ENCODE measurements around the gene SFSWAP. TPM values are rescaled to one million over a fixed set of nuclear protein-coding genes. Genes with fewer than 3 reads are reported as not detected.

The SFSWAP gene
- total RNA-seq, 1 donor from 2014 or later = 21.9 TPM

DNA sequence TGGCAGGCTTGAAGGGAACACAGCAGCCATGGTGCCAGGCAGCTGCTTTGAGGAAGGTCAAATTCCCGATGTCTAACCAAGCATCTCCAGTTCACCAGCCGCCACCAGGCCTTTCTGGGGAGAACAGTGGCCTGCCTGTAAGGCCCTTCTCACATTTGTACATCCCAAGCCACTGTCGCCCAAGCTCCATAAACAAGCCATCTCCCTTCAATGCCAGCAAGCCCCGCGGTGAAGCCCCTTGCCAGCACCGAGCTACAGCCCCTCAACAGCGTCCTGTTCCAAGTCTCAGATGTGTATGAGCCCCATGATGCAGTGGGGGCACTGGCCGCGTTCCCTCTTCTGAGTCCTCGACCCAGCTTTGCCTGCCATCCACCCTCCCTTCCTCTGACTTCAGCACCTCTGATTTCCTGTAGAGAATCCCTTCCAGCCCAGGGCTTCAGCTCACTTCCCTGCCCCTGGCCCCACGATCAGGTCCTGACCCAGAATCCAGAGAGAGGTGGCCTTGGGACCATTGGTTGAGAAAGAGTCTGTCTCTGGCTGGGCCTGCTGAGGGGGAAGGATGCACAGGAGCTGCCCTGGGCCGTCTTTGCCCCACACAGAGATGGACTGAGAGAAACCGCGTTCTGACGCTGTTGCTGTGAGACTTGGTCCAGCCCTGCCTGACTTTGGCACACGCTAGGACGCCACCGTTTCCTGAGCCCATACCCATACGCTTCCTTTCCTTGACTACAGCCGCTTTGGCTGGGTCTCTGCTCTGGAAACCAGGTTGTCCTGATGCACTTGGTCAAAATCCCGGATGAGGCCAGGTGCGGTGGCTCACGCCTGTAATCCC, 115.4 kb downstream of the SFSWAP start:
- peaks cover 92% of the 10 kb centered on the region for H3K27me3 ChIP-seq (ENCODE audit: low read depth)

GRCh38 chr12:131827961-131828534, 117.2 kb downstream of the SFSWAP start, which contains the start of gene MMP17:
Gene MMP17 (plus strand): TSS chr12:131828393. CDS start chr12:131828495, 102 bp downstream.
- Histone ChIP-seq H3K36me3 (no peaks in the 10 kb centered on the region), H3K4me3 (peak within 1 kb of the TSS; percentile 68), H3K27me3 (ENCODE audit: low read depth) (peaks cover 92% of the 10 kb centered on the region), H3K27ac (replicated peaks) (no peak within 1 kb of the TSS), H3K9me3 (replicated peaks) (no peaks in the 10 kb centered on the region), H3K4me1 (peaks cover 42% of the 10 kb centered on the region)
- DNase-seq = peak; percentile 61
- TF ChIP-seq, protein P1, sequence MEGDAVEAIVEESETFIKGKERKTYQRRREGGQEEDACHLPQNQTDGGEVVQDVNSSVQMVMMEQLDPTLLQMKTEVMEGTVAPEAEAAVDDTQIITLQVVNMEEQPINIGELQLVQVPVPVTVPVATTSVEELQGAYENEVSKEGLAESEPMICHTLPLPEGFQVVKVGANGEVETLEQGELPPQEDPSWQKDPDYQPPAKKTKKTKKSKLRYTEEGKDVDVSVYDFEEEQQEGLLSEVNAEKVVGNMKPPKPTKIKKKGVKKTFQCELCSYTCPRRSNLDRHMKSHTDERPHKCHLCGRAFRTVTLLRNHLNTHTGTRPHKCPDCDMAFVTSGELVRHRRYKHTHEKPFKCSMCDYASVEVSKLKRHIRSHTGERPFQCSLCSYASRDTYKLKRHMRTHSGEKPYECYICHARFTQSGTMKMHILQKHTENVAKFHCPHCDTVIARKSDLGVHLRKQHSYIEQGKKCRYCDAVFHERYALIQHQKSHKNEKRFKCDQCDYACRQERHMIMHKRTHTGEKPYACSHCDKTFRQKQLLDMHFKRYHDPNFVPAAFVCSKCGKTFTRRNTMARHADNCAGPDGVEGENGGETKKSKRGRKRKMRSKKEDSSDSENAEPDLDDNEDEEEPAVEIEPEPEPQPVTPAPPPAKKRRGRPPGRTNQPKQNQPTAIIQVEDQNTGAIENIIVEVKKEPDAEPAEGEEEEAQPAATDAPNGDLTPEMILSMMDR (IDR thresholded peaks at IDR 0.05; ENCODE audit: borderline replicate concordance) = peak; percentile 29
- intact Hi-C loops (cut with micrococcal nuclease) = no loop called here

More for the DNA sequence above, 115.4 kb downstream of the SFSWAP start:
- H3K4me1 ChIP-seq = peaks cover 35% of the 10 kb centered on the region
- no peak overlapping the region for H3K4me3 ChIP-seq
- TF ChIP-seq, protein P1 (IDR thresholded peaks at IDR 0.05; ENCODE audit: borderline replicate concordance) = no peak
- no peak overlapping the region for H3K27ac ChIP-seq (replicated peaks)
- H3K9me3 ChIP-seq (replicated peaks) = no peaks in the 10 kb centered on the region
- intact Hi-C loops (cut with micrococcal nuclease) = no loop called here
- no peaks in the 10 kb centered on the region for H3K36me3 ChIP-seq
- no peak for DNase-seq

- TF ChIP-seq, protein P1 (IDR thresholded peaks at IDR 0.05; ENCODE audit: borderline replicate concordance) = no peak
- peaks cover 92% of the 10 kb centered on the region for H3K27me3 ChIP-seq (ENCODE audit: low read depth)
- no peak for DNase-seq
- intact Hi-C loops (cut with micrococcal nuclease) = no loop called here
- H3K27ac ChIP-seq (replicated peaks) = no peak overlapping the region
- H3K9me3 ChIP-seq (replicated peaks) = no peaks in the 10 kb centered on the region
- peaks cover 42% of the 10 kb centered on the region for H3K4me1 ChIP-seq
- no peaks in the 10 kb centered on the region for H3K36me3 ChIP-seq
- H3K4me3 ChIP-seq = peak overlapping the region; percentile 68
Measured at GRCh38 chr12:131828671-131829355, 117.9 kb downstream of the SFSWAP start.

DNA sequence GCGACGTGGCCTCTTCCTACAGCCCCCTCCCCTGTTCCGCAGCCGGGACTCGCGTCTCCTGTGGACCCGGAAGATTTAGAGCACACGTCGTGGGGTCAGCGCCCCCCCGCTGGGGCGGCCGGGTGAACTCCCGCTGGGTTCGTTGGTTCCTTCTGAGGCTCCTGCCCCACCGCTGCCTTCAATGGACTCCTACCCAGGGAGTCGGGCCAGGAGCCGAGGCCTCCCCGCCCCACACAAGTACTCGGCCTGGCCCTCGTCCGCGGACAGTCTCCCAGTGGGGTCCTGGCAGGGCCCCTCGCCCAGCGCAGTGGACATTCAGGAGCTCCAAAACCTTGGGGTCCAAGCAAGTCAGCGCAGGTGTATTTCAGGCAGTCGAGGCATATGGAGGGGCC, 118.5 kb downstream of the SFSWAP start:
- intact Hi-C loops (cut with micrococcal nuclease) = no loop called here
- no peak overlapping the region for H3K27ac ChIP-seq (replicated peaks)
- peaks cover 42% of the 10 kb centered on the region for H3K4me1 ChIP-seq
- peak overlapping the region; percentile 68 for H3K4me3 ChIP-seq
- H3K27me3 ChIP-seq (ENCODE audit: low read depth) = peaks cover 92% of the 10 kb centered on the region
- no peaks in the 10 kb centered on the region for H3K36me3 ChIP-seq
- DNase-seq = no peak
- TF ChIP-seq, protein P1 (IDR thresholded peaks at IDR 0.05; ENCODE audit: borderline replicate concordance) = no peak
- no peaks in the 10 kb centered on the region for H3K9me3 ChIP-seq (replicated peaks)

- Histone ChIP-seq H3K9me3 (replicated peaks) (no peaks in the 10 kb centered on the region), H3K36me3 (no peaks in the 10 kb centered on the region), H3K27ac (replicated peaks) (peak overlapping the region; percentile 74), H3K4me3 (peak overlapping the region; percentile 68), H3K27me3 (ENCODE audit: low read depth) (peaks cover 92% of the 10 kb centered on the region), H3K4me1 (peaks cover 42% of the 10 kb centered on the region)
- intact Hi-C loops (cut with micrococcal nuclease) = no loop called here
- DNase-seq = no peak
- TF ChIP-seq, protein P1 (IDR thresholded peaks at IDR 0.05; ENCODE audit: borderline replicate concordance) = no peak
Measured at GRCh38 chr12:131829791-131830334, 119.0 kb downstream of the SFSWAP start.
